Left cardiac atrium (tissue), 4 donors: Measurements from ENCODE around the gene WARS2. TPM values are rescaled to one million over a fixed set of nuclear protein-coding genes. Genes with fewer than 3 reads are reported as not detected.

Source experiments
- ATAC-seq, 2 donors: fragments of 200-7000 bp; cut with Tn5 transposase; one replicate each; pipeline ENCODE4 v1.9.1; 2020; ENCODE audit warnings: mild to moderate bottlenecking in 2 of 2, moderate library complexity in 2 of 2
- DNase-seq: peaks from one replicate; pipeline ENCODE4 v3.0.0-alpha.2; 2020
- intact Hi-C, 2 donors: fragments of 100-400 bp; cut with DNase I; formaldehyde crosslinking; loops; one replicate each; pipeline versions ENCODE4 v1.14.1 to v1.15.1; 2022 to 2023
- total RNA-seq, 2 donors: library from RNA; stranded (reverse); fragmentation: NEBNext Ultra II Directional; extraction: Animal tissue kit (Norgen Biotek cat#: 25700); gene quantifications; one replicate each; pipeline ENCODE4 v1.2.1, GENCODE V29; 2021
- donor health status: DM: no; HTN: yes; CAD: no.
- donor health status: DM: no; HTN: yes; CAD: no; lungs with severe emphysema.
- donor health status: DM: yes; HTN: yes; CAD: no.
- donor health status: Dilated cardiomyopathy.

Gene WARS2
- total RNA-seq, 2 donors from 2014 or later = 11.1 to 11.4 TPM

DNA sequence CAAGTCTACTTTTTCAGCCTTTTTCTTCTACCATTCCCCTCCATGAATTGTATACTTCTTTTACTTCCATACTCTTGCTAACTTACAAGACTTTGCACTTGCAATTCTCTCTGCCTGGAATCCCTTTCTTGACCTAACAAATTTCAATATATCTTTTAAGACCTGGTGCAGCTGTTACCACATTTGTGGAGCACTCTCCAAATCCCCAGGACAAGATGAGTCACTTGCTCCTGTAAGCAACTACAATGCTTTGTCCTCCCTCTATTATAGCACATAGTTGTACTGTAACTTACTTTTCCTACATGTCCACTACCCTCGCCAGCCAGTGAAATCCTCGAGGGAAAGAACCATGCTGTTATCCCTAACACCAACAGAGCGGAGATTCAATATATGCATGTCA is 43.1 kb downstream of the WARS2 start:
- DNase-seq (no peak), ATAC-seq (no peak)
- intact Hi-C loops = no loop called here

- DNase-seq (no peak), ATAC-seq (peak in 1 of 2 donors; percentile 36)
- intact Hi-C loops = no loop called here
These were observed 46.7 kb downstream of the WARS2 start for GRCh38 chr1:119093721-119094120.

DNA sequence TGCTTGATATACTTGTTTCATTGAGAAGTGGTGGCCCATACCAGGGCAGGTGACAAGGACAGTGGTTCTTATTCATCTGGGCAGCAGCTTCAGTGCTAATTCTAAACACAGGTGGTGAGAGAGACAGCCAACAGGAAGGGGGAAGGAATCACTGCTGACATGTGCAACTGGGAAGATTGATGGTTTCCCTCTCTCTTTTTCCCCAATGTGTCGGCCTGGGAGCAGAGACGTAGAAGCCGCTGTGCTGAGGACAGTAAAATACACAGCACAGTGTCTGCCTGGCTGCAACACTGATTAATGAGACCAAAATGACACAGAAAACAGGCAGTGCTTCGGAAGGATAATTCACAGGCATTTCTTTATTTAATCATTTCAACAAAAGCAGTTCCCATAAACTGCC is 48.8 kb downstream of the WARS2 start:
- intact Hi-C loops = no loop called here
- ATAC-seq = no peak

GRCh38 chr1:119090250-119090649 is 50.2 kb downstream of the WARS2 start:
- ATAC-seq (no peak), DNase-seq (no peak)
- intact Hi-C loops = no loop called here

More for the DNA sequence above, 48.8 kb downstream of the WARS2 start:
- DNase-seq = no peak

DNA sequence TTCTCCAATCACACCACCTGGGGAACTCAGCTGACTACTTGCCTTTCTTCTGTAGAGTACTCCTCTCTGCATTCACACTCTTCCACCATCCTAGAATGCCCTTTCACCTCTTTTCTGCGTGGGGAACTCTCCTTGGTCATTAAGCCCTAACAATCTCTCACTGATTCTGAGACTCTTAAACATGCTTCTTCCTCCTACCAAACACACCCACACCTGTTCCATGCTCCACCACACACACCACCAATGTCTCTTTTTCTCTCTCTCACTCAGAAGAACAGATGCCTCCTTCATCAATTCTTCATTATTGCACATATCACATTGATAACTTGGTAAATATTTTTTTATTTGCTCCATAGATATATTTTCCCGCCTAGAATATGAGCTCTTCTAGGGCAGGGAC is 53.6 kb downstream of the WARS2 start:
- intact Hi-C loops = no loop called here
- DNase-seq (no peak), ATAC-seq (no peak)

- peak in 1 of 2 donors; percentile 41 for ATAC-seq
- no peak for DNase-seq
- intact Hi-C loops = no loop called here
These were observed 55.7 kb downstream of the WARS2 start for GRCh38 chr1:119084798-119085197.

- no peak for DNase-seq
- ATAC-seq = no peak
- intact Hi-C loops = no loop called here
These were observed 56.5 kb downstream of the WARS2 start for GRCh38 chr1:119083980-119084379.

- ATAC-seq (no peak), DNase-seq (no peak)
- intact Hi-C loops = no loop called here
These were observed 57.0 kb downstream of the WARS2 start for GRCh38 chr1:119083479-119083878.

DNA sequence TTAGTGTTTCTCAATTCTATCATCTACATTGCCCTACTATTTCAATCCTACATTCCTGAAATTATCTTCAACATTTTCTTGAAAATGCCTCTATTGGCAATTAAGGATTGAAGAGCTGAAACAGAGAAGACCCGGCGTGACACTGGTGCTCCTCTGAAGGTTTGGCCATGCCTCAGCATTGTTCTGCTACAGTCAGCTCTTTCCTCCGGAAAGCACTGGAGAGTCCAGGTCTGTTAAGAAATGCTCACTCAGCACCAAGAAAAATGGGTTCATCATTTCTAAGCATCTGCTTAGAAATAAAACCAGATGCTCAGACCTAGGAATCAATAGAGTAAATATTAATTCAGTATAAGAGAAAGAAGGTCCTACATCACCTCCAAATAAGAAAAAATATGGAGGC is 58.8 kb downstream of the WARS2 start:
- intact Hi-C loops = no loop called here
- no peak for DNase-seq
- ATAC-seq = no peak

GRCh38 chr1:119081267-119081666 is 59.2 kb downstream of the WARS2 start:
- peak in 1 of 2 donors; percentile 27 for ATAC-seq
- intact Hi-C loops = no loop called here
- no peak for DNase-seq

DNA sequence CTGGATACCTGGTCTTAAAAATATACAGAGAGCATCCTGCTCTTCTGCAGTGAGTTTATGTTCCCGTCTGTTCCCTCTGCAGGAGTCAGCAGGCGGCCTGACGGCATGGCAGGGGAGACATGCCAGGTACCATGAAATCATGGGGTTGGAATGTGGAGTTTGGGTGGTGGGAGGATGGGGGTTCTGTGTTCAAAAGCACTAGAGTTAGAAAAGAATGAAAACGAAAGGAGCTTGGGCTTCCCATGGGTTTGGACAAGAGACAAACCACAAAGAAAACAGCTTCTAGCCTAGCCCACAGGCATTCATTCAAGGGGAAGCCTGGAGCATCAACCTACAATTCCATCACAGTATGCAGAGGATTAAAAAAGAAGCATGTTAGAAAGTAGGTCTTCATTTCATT is 59.9 kb downstream of the WARS2 start:
- intact Hi-C loops = no loop called here
- peak; percentile 22 for DNase-seq

DNA sequence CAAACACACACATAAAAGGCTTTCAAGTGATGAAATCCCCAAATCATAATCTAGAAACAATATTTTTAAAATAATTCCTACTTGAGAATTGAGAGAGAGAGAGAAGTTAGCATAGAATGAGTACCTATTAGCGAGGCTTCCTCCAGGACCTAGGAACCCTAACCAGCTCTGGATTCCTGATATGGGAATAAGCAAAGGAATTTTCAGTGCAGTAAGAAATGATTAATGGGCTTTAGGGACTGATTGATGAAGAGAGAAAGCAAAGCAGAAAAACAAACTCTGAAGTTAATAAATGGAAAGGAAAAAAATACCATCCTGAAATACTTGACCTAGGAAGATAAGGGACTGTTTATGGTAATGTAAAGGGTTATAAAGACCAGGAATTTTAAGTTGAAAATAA is 60.6 kb downstream of the WARS2 start:
- no peak for DNase-seq
- intact Hi-C loops = no loop called here
- no peak for ATAC-seq

More for the DNA sequence above, 59.9 kb downstream of the WARS2 start:
- ATAC-seq = peak in 1 of 2 donors; percentile 89

- ATAC-seq (peak; percentile 72 to 94), DNase-seq (no peak)
- intact Hi-C loops = no loop called here
These were observed 64.8 kb downstream of the WARS2 start for GRCh38 chr1:119075614-119076013.

DNA sequence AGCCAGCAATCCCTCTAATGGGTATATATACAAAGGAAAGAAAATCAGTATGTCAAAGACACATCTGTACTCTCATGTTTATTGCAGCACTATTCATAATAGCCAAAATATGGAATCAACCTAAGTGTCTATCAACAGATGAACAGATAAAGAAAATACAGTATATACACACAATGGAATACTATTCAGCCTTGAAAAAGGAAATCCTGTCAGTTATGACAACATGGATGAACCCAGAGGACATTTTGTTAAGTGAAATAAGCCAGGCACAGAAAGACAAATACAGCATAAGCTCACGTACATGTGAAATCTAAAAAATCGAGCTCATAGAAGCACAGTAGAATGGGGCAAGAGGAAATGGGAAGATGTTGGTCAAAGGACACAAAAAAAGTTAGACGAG is 69.1 kb downstream of the WARS2 start:
- ATAC-seq = no peak
- no peak for DNase-seq
- intact Hi-C loops = no loop called here

DNA sequence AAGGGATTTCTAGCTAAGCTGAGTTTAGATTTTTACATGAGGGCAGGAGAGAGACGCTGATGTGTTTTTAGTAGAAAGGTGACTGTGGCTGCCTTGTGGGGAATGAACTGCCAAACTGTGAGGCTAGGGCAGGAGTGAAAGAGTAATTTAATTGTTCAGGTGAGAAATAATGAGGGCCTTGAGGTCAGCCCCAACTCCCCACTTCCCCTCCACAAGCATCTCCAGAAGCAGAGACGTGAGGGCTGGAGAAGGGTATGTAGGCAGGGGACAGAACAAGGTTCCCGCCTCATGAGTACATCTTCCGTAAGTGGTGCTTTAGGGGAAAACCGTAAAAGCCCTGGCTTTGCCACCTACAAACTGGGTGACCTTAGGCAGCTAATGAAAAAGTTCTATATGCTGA is 70.8 kb downstream of the WARS2 start:
- ATAC-seq (no peak), DNase-seq (no peak)
- intact Hi-C loops = no loop called here

DNA sequence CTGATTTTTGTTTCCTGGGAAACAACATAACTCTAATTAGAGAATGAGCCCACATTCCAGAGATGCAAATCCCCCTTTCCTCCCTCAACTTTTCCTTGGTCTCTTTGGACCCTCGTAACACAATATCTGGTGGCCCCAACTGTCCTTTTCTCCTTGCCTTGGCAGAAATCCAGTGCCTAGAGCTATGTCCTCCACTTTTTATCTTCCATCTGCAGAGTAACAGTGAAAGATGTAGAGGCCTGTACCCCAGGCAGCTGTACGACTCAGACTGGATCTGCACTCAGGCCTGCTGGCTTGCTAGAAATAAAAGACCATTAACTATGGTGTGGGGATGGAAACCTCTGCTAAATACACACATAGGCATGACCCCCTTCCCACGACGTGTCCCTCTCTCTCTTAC is 72.0 kb downstream of the WARS2 start:
- DNase-seq (no peak), ATAC-seq (no peak)
- intact Hi-C loops = no loop called here

DNA sequence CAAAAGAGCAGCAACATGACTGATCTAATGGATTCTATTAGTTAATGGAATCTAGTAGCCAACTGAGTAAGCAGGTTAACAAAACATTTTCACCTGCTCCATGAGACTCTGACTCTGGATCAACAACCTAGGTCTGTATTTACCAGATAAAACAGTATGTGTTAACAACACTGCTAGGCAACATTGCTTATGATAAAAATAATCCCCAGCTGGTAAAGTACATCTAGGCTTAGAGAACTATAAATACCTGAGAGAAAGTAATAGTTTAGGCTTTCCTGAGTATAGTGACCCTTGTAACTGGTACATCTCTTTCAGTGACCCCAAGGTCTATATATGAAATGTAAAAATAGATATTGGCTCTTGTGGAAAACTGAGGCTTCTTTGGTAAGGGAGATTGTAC is 78.8 kb downstream of the WARS2 start:
- no peak for DNase-seq
- no peak for ATAC-seq
- intact Hi-C loops = no loop called here

GRCh38 chr1:119055568-119055967 is 84.9 kb downstream of the WARS2 start:
- ATAC-seq (no peak), DNase-seq (no peak)
- intact Hi-C loops = no loop called here

DNA sequence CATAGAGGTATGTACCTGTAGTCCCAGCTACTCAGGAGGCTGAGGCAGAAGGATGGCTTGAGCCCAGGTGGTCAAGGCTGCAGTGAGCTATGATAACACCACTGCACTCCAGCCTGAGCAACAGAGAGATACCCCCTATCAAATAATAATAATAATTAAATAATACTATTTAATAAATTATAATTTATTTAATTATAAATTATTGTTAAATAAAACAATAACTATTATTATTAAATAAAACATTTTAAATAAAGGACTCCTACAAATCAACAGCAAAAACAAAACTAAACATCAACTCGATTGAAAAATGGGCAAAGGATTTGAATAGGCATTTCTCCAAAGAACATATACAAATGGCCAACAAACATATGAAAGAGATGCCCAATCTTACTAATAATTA is 86.5 kb downstream of the WARS2 start:
- ATAC-seq = no peak
- DNase-seq = no peak
- intact Hi-C loops = no loop called here

- no peak for DNase-seq
- intact Hi-C loops = no loop called here
These were observed 88.2 kb downstream of the WARS2 start for GRCh38 chr1:119052267-119052666.

DNA sequence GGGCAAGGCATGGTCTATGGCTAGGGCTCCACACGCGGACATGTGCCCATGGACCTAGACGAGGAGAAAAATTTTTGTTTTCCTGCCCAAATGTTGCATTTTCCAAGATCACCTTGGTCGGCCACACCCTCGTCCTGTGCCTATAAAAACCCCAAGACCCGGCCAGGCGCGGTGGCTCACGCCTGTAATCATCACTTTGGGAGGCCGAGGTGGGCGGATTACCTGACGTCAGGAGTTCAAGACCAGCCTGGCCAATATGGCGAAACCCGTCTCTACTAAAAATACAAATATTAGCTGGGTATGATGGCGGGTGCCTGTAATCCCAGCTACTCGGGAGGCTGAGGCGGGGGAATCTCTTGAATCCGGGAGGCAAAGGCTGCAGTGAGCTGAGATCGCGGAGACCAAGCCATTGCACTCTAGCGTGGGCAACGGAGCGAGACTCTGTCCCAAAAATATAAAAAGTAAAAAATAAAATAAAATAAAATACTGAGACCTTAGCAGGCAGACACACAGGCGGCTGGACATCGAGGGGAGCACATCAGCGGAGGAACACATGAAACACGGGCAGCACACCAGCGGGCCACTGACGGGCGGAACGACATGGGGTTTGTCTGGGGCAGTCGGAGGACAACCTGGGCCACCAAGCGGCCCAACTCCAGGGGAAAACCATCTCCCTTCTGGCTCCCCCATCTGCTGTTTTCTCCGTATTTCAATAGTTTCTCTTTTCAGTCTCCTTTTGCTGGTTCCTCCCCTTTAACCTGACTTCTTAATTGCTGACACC is 91.6 kb downstream of the WARS2 start:
- intact Hi-C loops = loop anchor here in 1 of 2 donors (10.0 kb wide), 1 partner anchor 96 kb away; the partner anchor contains the start of gene WARS2
- no peak for DNase-seq

More at GRCh38 chr1:119052267-119052666, 88.2 kb downstream of the WARS2 start:
- ATAC-seq = no peak

More for the DNA sequence above, 91.6 kb downstream of the WARS2 start:
- ATAC-seq = no peak
